IMR-90 (cell line): Measurements from ENCODE around the gene CASP9. TPM values are rescaled to one million over a fixed set of nuclear protein-coding genes. Genes with fewer than 3 reads are reported as not detected.

Experiments
- ATAC-seq: fragments of 200-7000 bp; cut with Tn5 transposase; 2 replicates; pipeline ENCODE4 v1.9.1; 2020; ENCODE audit warnings: low read depth, mild to moderate bottlenecking, moderate library complexity
- BruUV-seq: library from RNA; stranded (reverse); fragments of 400-500 nt; replicated peaks from 2 replicates; lab custom pipeline; 2021; lab: Mats Ljungman, UMichigan
- CTCF ChIA-PET: fragments of 300-600 bp; formaldehyde crosslinking; extraction: SDS; loops from one replicate; lab custom pipeline; 2021; ENCODE audit warnings: antibody characterized with exemption; lab: Yijun Ruan, JAX
- POLR2A ChIA-PET: fragments of 300-600 bp; sonication (Branson Sonifier 250); formaldehyde crosslinking; loops from one replicate; lab custom pipeline; 2022; ENCODE audit warnings: antibody characterized with exemption; ENCODE audit not compliant: unreplicated experiment; lab: Charles Lee
- DNase-seq: peaks from one replicate; pipeline ENCODE4 v3.0.0; 2013
- H2AFZ ChIP-seq: replicated peaks from 2 replicates; pipeline ENCODE3; 2013; ENCODE audit warnings: low read length, mild to moderate bottlenecking; ENCODE audit not compliant: poor library complexity
- H2AK5ac ChIP-seq: 2 replicates; pipeline ENCODE4 v1.6.1; 2013; ENCODE audit warnings: low read depth, low read length, inconsistent platforms
- H2AK9ac ChIP-seq: replicated peaks from 2 replicates; pipeline ENCODE3; 2013; ENCODE audit warnings: mild to moderate bottlenecking, low read depth, low read length, moderate library complexity; ENCODE audit not compliant: poor library complexity
- H2BK120ac ChIP-seq: 2 replicates; pipeline ENCODE4 v1.6.1; 2013; ENCODE audit warnings: low read depth, low read length, inconsistent platforms
- H2BK15ac ChIP-seq: 3 replicates; pipeline ENCODE4 v1.6.1; 2013; ENCODE audit warnings: low read depth, low read length, inconsistent platforms
- H2BK20ac ChIP-seq: 2 replicates; pipeline ENCODE4 v1.6.1; 2013; ENCODE audit warnings: low read depth, mild to moderate bottlenecking, inconsistent platforms, low read length, moderate library complexity
- H2BK5ac ChIP-seq: 2 replicates; pipeline ENCODE4 v1.6.1; 2013; ENCODE audit warnings: mild to moderate bottlenecking, low read depth, low read length, inconsistent platforms; ENCODE audit not compliant: poor library complexity, severe bottlenecking
- H3K14ac ChIP-seq: replicated peaks from 2 replicates; pipeline ENCODE4 v1.6.1; 2013; ENCODE audit warnings: low read depth, low read length, inconsistent platforms
- H3K18ac ChIP-seq: 2 replicates; pipeline ENCODE4 v1.6.1; 2013; ENCODE audit warnings: low read depth, low read length, control low read depth
- H3K23ac ChIP-seq: 2 replicates; pipeline ENCODE4 v1.6.1; 2013; ENCODE audit warnings: low read depth, low read length, inconsistent platforms
- H3K27ac ChIP-seq: 2 replicates; pipeline ENCODE4 v1.5.1; 2013; ENCODE audit warnings: mild to moderate bottlenecking, control low read depth, low read length; ENCODE audit not compliant: insufficient read depth
- H3K27me3 ChIP-seq: 2 replicates; pipeline ENCODE4 v1.6.1; 2013; ENCODE audit warnings: low read length; ENCODE audit not compliant: control insufficient read depth, insufficient read depth
- H3K36me3 ChIP-seq: 2 replicates; pipeline ENCODE4 v1.6.1; 2013; ENCODE audit warnings: low read length, mixed read lengths; ENCODE audit not compliant: control insufficient read depth, insufficient read depth
- H3K4ac ChIP-seq: 2 replicates; pipeline ENCODE4 v1.6.1; 2013; ENCODE audit warnings: low read depth, low read length, inconsistent platforms
- H3K4me1 ChIP-seq: 2 replicates; pipeline ENCODE4 v1.6.1; 2013; ENCODE audit warnings: low read length, mixed read lengths; ENCODE audit not compliant: control insufficient read depth, insufficient read depth
- H3K4me2 ChIP-seq: 2 replicates; pipeline ENCODE4 v1.6.1; 2013; ENCODE audit warnings: low read depth, mild to moderate bottlenecking, control low read depth, low read length, moderate library complexity
- H3K4me3 ChIP-seq: 2 replicates; pipeline ENCODE4 v1.5.1; 2013; ENCODE audit warnings: low read depth, mild to moderate bottlenecking, control low read depth, low read length, moderate library complexity; ENCODE audit not compliant: insufficient read depth
- H3K56ac ChIP-seq: 2 replicates; pipeline ENCODE4 v1.6.1; 2013; ENCODE audit warnings: low read length, inconsistent platforms; ENCODE audit not compliant: insufficient read depth; ENCODE audit errors: extremely low read depth
- H3K79me1 ChIP-seq, 2 experiments: 2 replicates each; pipeline ENCODE4 v1.6.1; 2013; ENCODE audit warnings: low read length in 2 of 2, inconsistent platforms in 1 of 2, low read depth in 1 of 2
- H3K9ac ChIP-seq: 2 replicates; pipeline ENCODE4 v1.6.1; 2013; ENCODE audit warnings: low read depth, low read length, control low read depth
- H3K9me1 ChIP-seq: 2 replicates; pipeline ENCODE4 v1.6.1; 2013; ENCODE audit warnings: low read length, inconsistent platforms; ENCODE audit not compliant: insufficient read depth
- H3K9me3 ChIP-seq: 2 replicates; pipeline ENCODE4 v1.6.1; 2013; ENCODE audit warnings: low read length; ENCODE audit not compliant: control insufficient read depth, insufficient read depth
- H4K20me1 ChIP-seq: 2 replicates; pipeline ENCODE4 v1.6.1; 2013; ENCODE audit warnings: low read length, inconsistent platforms; ENCODE audit not compliant: insufficient read depth
- H4K5ac ChIP-seq: 2 replicates; pipeline ENCODE4 v1.6.1; 2013; ENCODE audit warnings: mild to moderate bottlenecking, low read depth, low read length, control low read depth
- H4K8ac ChIP-seq, 2 experiments: 2 replicates each; pipeline ENCODE4 v1.6.1; 2013; ENCODE audit warnings: low read depth in 2 of 2, low read length in 2 of 2, control low read depth in 1 of 2, inconsistent platforms in 1 of 2
- H4K91ac ChIP-seq: 2 replicates; pipeline ENCODE4 v1.6.1; 2013; ENCODE audit warnings: low read depth, low read length, inconsistent platforms; ENCODE audit not compliant: insufficient read depth
- MAZ ChIP-seq: IDR thresholded peaks from 2 replicates; pipeline ENCODE4 v1.6.1; 2012; ENCODE audit warnings: low read depth, mild to moderate bottlenecking, low read length, improper control_type of control experiment, moderate library complexity, borderline replicate concordance
- RAD21 ChIP-seq: IDR thresholded peaks from 2 replicates; pipeline ENCODE4 v1.6.1; 2012; ENCODE audit warnings: low read length, improper control_type of control experiment
- RFX5 ChIP-seq: IDR thresholded peaks from 2 replicates; pipeline ENCODE4 v1.8.0; 2012; ENCODE audit warnings: low read depth, mild to moderate bottlenecking, low read length, moderate library complexity
- WGBS, 2 experiments: methylation state at CpG; one replicate each; pipeline versions ENCODE4 v1.1.5 to v1.1.7; 2013; ENCODE audit warnings: missing lambda C conversion rate in 2 of 2; ENCODE audit not compliant: insufficient read length in 1 of 2; ENCODE audit errors: extremely low coverage in 2 of 2; 5-methylcytosine and 5-hydroxymethylcytosine counted together
- dilution Hi-C: fragments of 300-500 bp; cut with HindIII; formaldehyde crosslinking; loops from one replicate; pipeline ENCODE4 v1.14.3; 2018; ENCODE audit warnings: low sequenced_read_pairs; ENCODE audit not compliant: unreplicated experiment
- in situ Hi-C: fragments of 300-500 bp; cut with MboI; formaldehyde crosslinking; loops from 3 replicates; pipeline ENCODE4 v1.14.3; 2019; ENCODE audit warnings: low sequenced_read_pairs, inconsistent platforms, mixed read lengths
- intact Hi-C: fragments of 100-400 bp; cut with micrococcal nuclease; formaldehyde crosslinking; loops from 2 replicates; pipeline ENCODE4 v1.10.0; 2022
- polyA plus RNA-seq, 3 experiments: library from polyadenylated mRNA; depleted of rRNA; stranded (reverse); fragments of >200 nt; gene quantifications; 2 replicates each; pipeline ENCODE4 v1.2.3, GENCODE V29; 2012; ENCODE audit warnings: low replicate concordance in 1 of 3
- total RNA-seq: library from RNA; depleted of rRNA; stranded (reverse); fragments of >200 nt; gene quantifications from 2 replicates; pipeline ENCODE4 v1.2.3, GENCODE V29; 2012

The CASP9 gene
- total and polyA plus RNA-seq, 2 of the 4 experiments (the other 2 are of a cell fraction): 7.0 to 8.3 TPM

- Histone ChIP-seq H3K9me1 (no peaks in the 10 kb centered on the region), H2AFZ (no peak overlapping the region), H2AK5ac (no peak overlapping the region), H2BK120ac (no peak overlapping the region), H3K14ac (no peak overlapping the region), H2BK5ac (no peak overlapping the region), H2AK9ac (no peak overlapping the region), H2BK20ac (no peak overlapping the region), H3K18ac (no peak overlapping the region), H3K23ac (no peak overlapping the region), H3K56ac (no peak overlapping the region), H3K4ac (no peak overlapping the region), H3K36me3 (no peaks in the 10 kb centered on the region), H3K9ac (no peak overlapping the region), H4K8ac (no peak overlapping the region), H4K20me1 (no peaks in the 10 kb centered on the region), H2BK15ac (no peak overlapping the region), H3K4me1 (no peaks in the 10 kb centered on the region), H4K5ac (no peak overlapping the region), H3K27ac (no peak overlapping the region), H3K27me3 (peaks cover 33% of the 10 kb centered on the region; the same call in 1 of the 2 replicates), H3K4me3 (no peak overlapping the region), H3K9me3 (no peaks in the 10 kb centered on the region), H4K91ac (no peak overlapping the region), H3K4me2 (no peak overlapping the region), H3K79me1 (no peaks in the 10 kb centered on the region)
- no TSS peak for BruUV-seq
- DNase-seq (no peak), ATAC-seq (no peak)
- POLR2A ChIA-PET: no interaction called here
- dilution Hi-C loops: no loop called here
- WGBS, 2 experiments: 74% methylated on average over 3 of the region's 5 CpGs; no CpG with 5 or more reads in 1 of the 2 experiments
- CTCF ChIA-PET: interaction anchor here (1.1 kb wide), 1 partner anchor 119 kb away, joined by 3 read pairs; no protein-coding TSS in a partner anchor
- intact Hi-C loops: no loop called here
- TF ChIP-seq RAD21 (no peak), MAZ (no peak), RFX5 (no peak)
- in situ Hi-C loops: no loop called here
Measured at GRCh38 chr1:15442759-15443158, 81.3 kb downstream of the CASP9 start.
